GM23338 (cell line): ENCODE measurements around the gene UBL4A. TPM values are rescaled to one million over a fixed set of nuclear protein-coding genes. Genes with fewer than 3 reads are reported as not detected.

Source experiments
- ATAC-seq: fragments of 200-7000 bp; cut with Tn5 transposase; 3 replicates; pipeline ENCODE4 v1.9.1; 2020
- DNase-seq: peaks from one replicate; pipeline ENCODE4 v3.0.0-alpha.2; 2015; ENCODE audit warnings: low spot score
- H2AFZ ChIP-seq: fragments of 200-600 bp; sonication (generic); 2 replicates; pipeline ENCODE4 v1.8.0; 2016; ENCODE audit warnings: antibody characterized with exemption, mild to moderate bottlenecking, moderate library complexity
- H3F3A ChIP-seq: fragments of 200-600 bp; sonication (generic); replicated peaks from 2 replicates; pipeline ENCODE4 v1.8.0; 2017; ENCODE audit warnings: antibody characterized with exemption, mixed run types, low read depth
- H3K27ac ChIP-seq: fragments of 200-600 bp; sonication (generic); 2 replicates; pipeline ENCODE4 v1.6.1; 2016; ENCODE audit warnings: low read depth
- H3K27me3 ChIP-seq: fragments of 200-600 bp; sonication (generic); 2 replicates; pipeline ENCODE4 v1.8.0; 2016; ENCODE audit warnings: mild to moderate bottlenecking, mixed run types, moderate library complexity; ENCODE audit not compliant: insufficient read depth
- H3K36me3 ChIP-seq: fragments of 200-600 bp; sonication (generic); 2 replicates; pipeline ENCODE4 v1.8.0; 2016; ENCODE audit warnings: mild to moderate bottlenecking; ENCODE audit not compliant: insufficient read depth
- H3K4me1 ChIP-seq: fragments of 200-600 bp; sonication (generic); 2 replicates; pipeline ENCODE4 v1.8.0; 2016; ENCODE audit warnings: mild to moderate bottlenecking, moderate library complexity; ENCODE audit not compliant: insufficient read depth
- H3K4me2 ChIP-seq: fragments of 200-600 bp; sonication (generic); 2 replicates; pipeline ENCODE4 v1.7.1; 2017; ENCODE audit warnings: mixed run types
- H3K4me3 ChIP-seq: fragments of 200-600 bp; sonication (generic); 2 replicates; pipeline ENCODE4 v1.6.1; 2016; ENCODE audit warnings: mixed run types
- H3K79me2 ChIP-seq: fragments of 200-600 bp; sonication (generic); replicated peaks from 2 replicates; pipeline ENCODE4 v1.8.0; 2017; ENCODE audit warnings: mild to moderate bottlenecking; ENCODE audit not compliant: insufficient read depth
- H3K9me2 ChIP-seq: fragments of 200-600 bp; sonication (generic); 2 replicates; pipeline ENCODE4 v1.8.0; 2017; ENCODE audit not compliant: insufficient read depth
- H4K20me1 ChIP-seq: fragments of 200-600 bp; sonication (generic); replicated peaks from 2 replicates; pipeline ENCODE4 v1.8.0; 2017; ENCODE audit warnings: mild to moderate bottlenecking; ENCODE audit not compliant: insufficient read depth
- H3K27ac Mint-ChIP-seq: 2 replicates; pipeline ENCODE4 v1.8.0; 2020; ENCODE audit warnings: inconsistent platforms, mild to moderate bottlenecking, moderate library complexity, mixed read lengths
- H3K27me3 Mint-ChIP-seq: 3 replicates; pipeline ENCODE4 v1.8.0; 2022; ENCODE audit warnings: low read depth, mild to moderate bottlenecking, moderate library complexity, mixed read lengths, inconsistent platforms; ENCODE audit not compliant: insufficient read depth, poor library complexity
- H3K36me3 Mint-ChIP-seq: 3 replicates; pipeline ENCODE4 v1.8.0; 2021; ENCODE audit warnings: low read depth, mild to moderate bottlenecking, inconsistent platforms, moderate library complexity, mixed read lengths
- H3K4me1 Mint-ChIP-seq: 3 replicates; pipeline ENCODE4 v1.8.0; 2020; ENCODE audit warnings: mild to moderate bottlenecking, inconsistent platforms, mixed read lengths
- H3K4me3 Mint-ChIP-seq: 3 replicates; pipeline ENCODE4 v1.8.0; 2021; ENCODE audit warnings: moderate library complexity, mild to moderate bottlenecking, inconsistent platforms, mixed read lengths
- H3K9me3 Mint-ChIP-seq: 3 replicates; pipeline ENCODE4 v1.8.0; 2020; ENCODE audit warnings: moderate library complexity, mild to moderate bottlenecking, inconsistent platforms, mixed read lengths
- CREB1 ChIP-seq: fragments of 250-450 bp; sonication (Bioruptor Pico); IDR thresholded peaks from 2 replicates; pipeline ENCODE4 v1.5.0; 2020; ENCODE audit warnings: low read depth, mild to moderate bottlenecking, moderate library complexity
- CTCF ChIP-seq, 2 experiments: fragments of 200-600 bp in 1 of 2; sonication (generic) in 1 of 2; conservative IDR thresholded peaks; 2 replicates each; pipeline versions ENCODE4 v1.5.1 to v1.6.1; 2016 to 2017; ENCODE audit warnings: antibody characterized with exemption in 2 of 2, low read depth in 2 of 2, mild to moderate bottlenecking in 2 of 2, moderate library complexity in 1 of 2
- EZH2 ChIP-seq: fragments of 200-600 bp; sonication (generic); IDR thresholded peaks from one replicate; pipeline ENCODE4 v1.8.0; 2017; ENCODE audit warnings: antibody characterized with exemption, mild to moderate bottlenecking, low read depth; ENCODE audit not compliant: unreplicated experiment
- EZH2phosphoT487 ChIP-seq: fragments of 200-600 bp; sonication (generic); IDR thresholded peaks from one replicate; pipeline ENCODE4 v1.8.1; 2018; ENCODE audit warnings: antibody characterized with exemption; ENCODE audit not compliant: unreplicated experiment
- JUNB ChIP-seq: IDR thresholded peaks from one replicate; pipeline ENCODE4 v1.6.1; 2016; ENCODE audit warnings: antibody characterized with exemption; ENCODE audit not compliant: unreplicated experiment
- NANOG ChIP-seq: IDR thresholded peaks from 2 replicates; pipeline ENCODE4 v1.6.1; 2016; ENCODE audit warnings: antibody characterized with exemption, borderline replicate concordance
- POLR2AphosphoS5 ChIP-seq: IDR thresholded peaks from 2 replicates; pipeline ENCODE4 v1.6.1; 2016; ENCODE audit warnings: antibody characterized with exemption, low read depth
- STAT1 ChIP-seq: IDR thresholded peaks from one replicate; pipeline ENCODE4 v1.6.1; 2016; ENCODE audit warnings: antibody characterized with exemption; ENCODE audit not compliant: unreplicated experiment
- ZNF114 ChIP-seq: fragments of 250-450 bp; sonication (Bioruptor Pico); IDR thresholded peaks from 2 replicates; pipeline ENCODE4 v1.5.0; 2020; ENCODE audit warnings: mild to moderate bottlenecking, moderate library complexity
- ZNF331 ChIP-seq: fragments of 250-450 bp; sonication (Bioruptor Pico); IDR thresholded peaks from 2 replicates; pipeline ENCODE4 v1.5.0; 2020; ENCODE audit warnings: low read depth, mild to moderate bottlenecking, moderate library complexity
- ZNF462 ChIP-seq: fragments of 250-450 bp; sonication (Bioruptor Pico); IDR thresholded peaks from 2 replicates; pipeline ENCODE4 v1.5.0; 2020; ENCODE audit warnings: mild to moderate bottlenecking, moderate library complexity
- polyA plus RNA-seq: library from polyadenylated mRNA; unstranded; fragments of >200 nt; fragmentation: Nextera tagmentation; extraction: Ambion mirVana; gene quantifications from 2 replicates; pipeline ENCODE4 v1.2.1, GENCODE V29; 2016
- total RNA-seq: library from RNA; depleted of rRNA; stranded (reverse); fragments of >200 nt; shearing (Covaris generic); gene quantifications from 2 replicates; pipeline ENCODE4 v1.2.3, GENCODE V29; 2014
- TF ChIP-seq, protein P1 (sequence below): IDR thresholded peaks from 2 replicates; pipeline ENCODE4 v1.6.1; 2016; ENCODE audit warnings: antibody characterized with exemption
- TF ChIP-seq, protein P2 (sequence below): IDR thresholded peaks from one replicate; pipeline ENCODE4 v1.6.1; 2018; ENCODE audit warnings: antibody characterized with exemption; ENCODE audit not compliant: unreplicated experiment

Gene UBL4A
- total and polyA plus RNA-seq, 2 experiments from 2014 or later: 15.6 to 43.7 TPM

DNA sequence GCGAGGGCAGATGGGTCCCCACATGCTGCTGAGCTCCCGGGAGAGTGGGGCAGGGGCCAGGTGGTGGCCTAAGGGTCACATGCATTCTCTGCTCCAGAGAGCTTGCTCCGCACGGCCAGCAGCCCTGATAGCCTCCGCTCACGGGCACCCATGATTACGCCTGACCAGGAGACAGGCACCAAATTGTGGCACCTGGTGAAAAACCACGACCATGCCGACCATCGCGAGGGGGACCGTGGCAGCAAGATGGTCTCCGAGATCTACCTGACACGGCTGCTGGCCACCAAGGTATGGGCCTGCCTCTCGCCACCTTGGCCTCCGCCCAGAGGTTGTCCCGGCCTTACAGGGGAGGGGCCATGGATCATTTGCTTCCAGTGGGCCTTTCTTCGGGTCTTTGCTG lies 16.5 kb downstream of the UBL4A start:
- H3K36me3 Mint-ChIP-seq: peaks cover 6% of the 10 kb centered on the region
- H4K20me1 ChIP-seq: no peaks in the 10 kb centered on the region; the same call in 1 of the 2 replicates
- H3K9me3 Mint-ChIP-seq: no peaks in the 10 kb centered on the region
- DNase-seq: no peak
- no peaks in the 10 kb centered on the region for H3K4me1 ChIP-seq
- H3K27me3 Mint-ChIP-seq: peaks cover 4% of the 10 kb centered on the region
- no peaks in the 10 kb centered on the region for H3K4me1 Mint-ChIP-seq
- H3K79me2 ChIP-seq: no peaks in the 10 kb centered on the region
- H3K4me3 Mint-ChIP-seq: no peak overlapping the region
- no peak overlapping the region for H3K27ac ChIP-seq
- no peak overlapping the region for H3K4me2 ChIP-seq
- no peak for TF ChIP-seq EZH2phosphoT487
- TF ChIP-seq NANOG: no peak
- TF ChIP-seq ZNF114 (CRISPR knock-in tag): no peak
- no peak for TF ChIP-seq JUNB
- TF ChIP-seq, protein P1, sequence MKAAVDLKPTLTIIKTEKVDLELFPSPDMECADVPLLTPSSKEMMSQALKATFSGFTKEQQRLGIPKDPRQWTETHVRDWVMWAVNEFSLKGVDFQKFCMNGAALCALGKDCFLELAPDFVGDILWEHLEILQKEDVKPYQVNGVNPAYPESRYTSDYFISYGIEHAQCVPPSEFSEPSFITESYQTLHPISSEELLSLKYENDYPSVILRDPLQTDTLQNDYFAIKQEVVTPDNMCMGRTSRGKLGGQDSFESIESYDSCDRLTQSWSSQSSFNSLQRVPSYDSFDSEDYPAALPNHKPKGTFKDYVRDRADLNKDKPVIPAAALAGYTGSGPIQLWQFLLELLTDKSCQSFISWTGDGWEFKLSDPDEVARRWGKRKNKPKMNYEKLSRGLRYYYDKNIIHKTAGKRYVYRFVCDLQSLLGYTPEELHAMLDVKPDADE: no peak
- TF ChIP-seq ZNF462 (CRISPR knock-in tag): no peak
- TF ChIP-seq POLR2AphosphoS5: no peak
- no peak for TF ChIP-seq STAT1
- TF ChIP-seq ZNF331: no peak
- no peak for TF ChIP-seq CTCF (conservative IDR thresholded peaks at IDR 0.05; ENCODE audit: low read depth in 2 of 2)
- TF ChIP-seq, protein P2, sequence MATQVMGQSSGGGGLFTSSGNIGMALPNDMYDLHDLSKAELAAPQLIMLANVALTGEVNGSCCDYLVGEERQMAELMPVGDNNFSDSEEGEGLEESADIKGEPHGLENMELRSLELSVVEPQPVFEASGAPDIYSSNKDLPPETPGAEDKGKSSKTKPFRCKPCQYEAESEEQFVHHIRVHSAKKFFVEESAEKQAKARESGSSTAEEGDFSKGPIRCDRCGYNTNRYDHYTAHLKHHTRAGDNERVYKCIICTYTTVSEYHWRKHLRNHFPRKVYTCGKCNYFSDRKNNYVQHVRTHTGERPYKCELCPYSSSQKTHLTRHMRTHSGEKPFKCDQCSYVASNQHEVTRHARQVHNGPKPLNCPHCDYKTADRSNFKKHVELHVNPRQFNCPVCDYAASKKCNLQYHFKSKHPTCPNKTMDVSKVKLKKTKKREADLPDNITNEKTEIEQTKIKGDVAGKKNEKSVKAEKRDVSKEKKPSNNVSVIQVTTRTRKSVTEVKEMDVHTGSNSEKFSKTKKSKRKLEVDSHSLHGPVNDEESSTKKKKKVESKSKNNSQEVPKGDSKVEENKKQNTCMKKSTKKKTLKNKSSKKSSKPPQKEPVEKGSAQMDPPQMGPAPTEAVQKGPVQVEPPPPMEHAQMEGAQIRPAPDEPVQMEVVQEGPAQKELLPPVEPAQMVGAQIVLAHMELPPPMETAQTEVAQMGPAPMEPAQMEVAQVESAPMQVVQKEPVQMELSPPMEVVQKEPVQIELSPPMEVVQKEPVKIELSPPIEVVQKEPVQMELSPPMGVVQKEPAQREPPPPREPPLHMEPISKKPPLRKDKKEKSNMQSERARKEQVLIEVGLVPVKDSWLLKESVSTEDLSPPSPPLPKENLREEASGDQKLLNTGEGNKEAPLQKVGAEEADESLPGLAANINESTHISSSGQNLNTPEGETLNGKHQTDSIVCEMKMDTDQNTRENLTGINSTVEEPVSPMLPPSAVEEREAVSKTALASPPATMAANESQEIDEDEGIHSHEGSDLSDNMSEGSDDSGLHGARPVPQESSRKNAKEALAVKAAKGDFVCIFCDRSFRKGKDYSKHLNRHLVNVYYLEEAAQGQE: no peak
- TF ChIP-seq CREB1 (CRISPR knock-in tag): no peak
- TF ChIP-seq EZH2: no peak
- no peak overlapping the region for H3K4me3 ChIP-seq
- no peak overlapping the region for H2AFZ ChIP-seq
- no peak overlapping the region for H3K27ac Mint-ChIP-seq
- no peaks in the 10 kb centered on the region for H3K9me2 ChIP-seq
- no peaks in the 10 kb centered on the region for H3K27me3 ChIP-seq
- ATAC-seq: no peak
- H3F3A ChIP-seq: no peaks in the 10 kb centered on the region
- H3K36me3 ChIP-seq: no peaks in the 10 kb centered on the region
